OCI-LY7 (cell line): ENCODE measurements around the gene WDR48. TPM values are rescaled to one million over a fixed set of nuclear protein-coding genes. Genes with fewer than 3 reads are reported as not detected.
A peak's percentile ranks its signal among the peaks of the same experiment; 100 is the strongest.

Experiments used
- BruUV-seq: library from RNA; stranded (reverse); fragments of 400-500 nt; replicated peaks from 2 replicates; lab custom pipeline; 2021; lab: Mats Ljungman, UMichigan
- CTCF ChIA-PET: fragments of 300-600 bp; sonication (Branson Sonifier 250); formaldehyde crosslinking; loops from one replicate; lab custom pipeline; 2022; ENCODE audit warnings: antibody characterized with exemption; ENCODE audit not compliant: unreplicated experiment; lab: Charles Lee
- POLR2A ChIA-PET: fragments of 300-600 bp; sonication (Branson Sonifier 250); formaldehyde crosslinking; loops from one replicate; lab custom pipeline; 2022; ENCODE audit warnings: antibody characterized with exemption; lab: Charles Lee
- DNase-seq: peaks from one replicate; pipeline ENCODE4 v3.0.0-alpha.2; 2015; ENCODE audit warnings: low spot score
- H2AFZ ChIP-seq: fragments of 200-600 bp; sonication (generic), shearing (Covaris generic); 2 replicates; pipeline ENCODE4 v1.6.1; 2014; ENCODE audit warnings: mild to moderate bottlenecking, antibody characterized with exemption, low read length, moderate library complexity
- H3K27ac ChIP-seq: fragments of 200-600 bp; sonication (generic); 2 replicates; pipeline ENCODE4 v1.5.1; 2014; ENCODE audit warnings: mixed run types, low read depth, mild to moderate bottlenecking, moderate library complexity, low read length, inconsistent platforms; ENCODE audit not compliant: poor library complexity, severe bottlenecking
- H3K36me3 ChIP-seq: fragments of 200-600 bp; sonication (generic); 2 replicates; pipeline ENCODE4 v1.6.1; 2014; ENCODE audit warnings: mild to moderate bottlenecking, antibody characterized with exemption, low read length, moderate library complexity, mixed read lengths; ENCODE audit not compliant: insufficient read depth
- H3K4me1 ChIP-seq: fragments of 200-600 bp; sonication (generic); 2 replicates; pipeline ENCODE4 v1.5.1; 2014; ENCODE audit warnings: mild to moderate bottlenecking, low read length; ENCODE audit not compliant: insufficient read depth, poor library complexity, severe bottlenecking
- H3K4me2 ChIP-seq: fragments of 200-600 bp; sonication (generic); 2 replicates; pipeline ENCODE4 v1.6.1; 2014; ENCODE audit warnings: mild to moderate bottlenecking, low read length
- H3K4me3 ChIP-seq: fragments of 200-600 bp; sonication (generic); 2 replicates; pipeline ENCODE4 v1.5.1; 2014; ENCODE audit warnings: mild to moderate bottlenecking, low read depth, low read length; ENCODE audit not compliant: poor library complexity, severe bottlenecking
- H3K79me2 ChIP-seq: fragments of 200-600 bp; sonication (generic); 2 replicates; pipeline ENCODE4 v1.6.1; 2016; ENCODE audit warnings: low read depth, mild to moderate bottlenecking, low read length, moderate library complexity, mixed read lengths; ENCODE audit not compliant: insufficient read depth
- H3K9me2 ChIP-seq: fragments of 200-600 bp; sonication (generic); 2 replicates; pipeline ENCODE4 v1.6.1; 2016; ENCODE audit warnings: mild to moderate bottlenecking, low read length, mixed read lengths; ENCODE audit not compliant: insufficient read depth
- H3K9me3 ChIP-seq: fragments of 200-600 bp; sonication (generic); 2 replicates; pipeline ENCODE4 v1.6.1; 2014; ENCODE audit warnings: mild to moderate bottlenecking, mixed run types, low read length, mixed read lengths
- H4K20me1 ChIP-seq: fragments of 200-600 bp; sonication (generic); 2 replicates; pipeline ENCODE4 v1.6.1; 2014; ENCODE audit warnings: mild to moderate bottlenecking, antibody characterized with exemption, low read length, moderate library complexity, mixed read lengths; ENCODE audit not compliant: insufficient read depth
- CTCF ChIP-seq: fragments of 200-600 bp; sonication (generic); conservative IDR thresholded peaks from 2 replicates; pipeline ENCODE4 v1.5.1; 2014; ENCODE audit warnings: mild to moderate bottlenecking, antibody characterized with exemption, low read length, moderate library complexity, mixed read lengths
- EZH2phosphoT487 ChIP-seq: fragments of 200-600 bp; sonication (generic); IDR thresholded peaks from 2 replicates; pipeline ENCODE4 v1.6.1; 2018; ENCODE audit warnings: low read depth, borderline replicate concordance, mild to moderate bottlenecking, mixed run types, antibody characterized with exemption, low read length, moderate library complexity, mixed read lengths
- intact Hi-C: fragments of 100-400 bp; cut with micrococcal nuclease; formaldehyde crosslinking; loops from one replicate; pipeline ENCODE4 v1.10.0; 2022; ENCODE audit not compliant: unreplicated experiment
- total RNA-seq, 2 experiments: library from RNA; depleted of rRNA in 1 of 2; stranded (reverse); fragments of >200 nt in 1 of 2; shearing (Covaris generic) in 1 of 2; gene quantifications; 2 replicates each; pipeline ENCODE4 v1.2.3, GENCODE V29; 2014 to 2022

The WDR48 gene
- total RNA-seq, 2 experiments from 2014 or later, result 12.3 to 38.4 TPM

- BruUV-seq, result no TSS peak
- Histone ChIP-seq H3K4me3 (peak within 1 kb of the TSS; percentile 85), H3K27ac (peak within 1 kb of the TSS; percentile 97), H3K4me1 (peaks cover 61% of the 10 kb centered on the region), H3K36me3 (peaks cover 25% of the 10 kb centered on the region), H3K79me2 (peaks cover 13% of the 10 kb centered on the region; the same call in 1 of the 2 replicates), H2AFZ (peak within 1 kb of the TSS; percentile 82), H3K9me2 (no peaks in the 10 kb centered on the region), H3K4me2 (peak within 1 kb of the TSS; percentile 96), H3K9me3 (no peaks in the 10 kb centered on the region), H4K20me1 (no peaks in the 10 kb centered on the region)
- peak; percentile 76 for DNase-seq
- intact Hi-C loops, result loop anchor here (1.0 to 2.0 kb wide), 4 partner anchors 15 to 181 kb away; no protein-coding TSS in a partner anchor
- POLR2A ChIA-PET, result interaction anchor here (0.6 to 2.8 kb wide), 9 partner anchors 11 to 180 kb away, joined by 3 to 11 read pairs (median 4); no protein-coding TSS in a partner anchor
- TF ChIP-seq CTCF, result 0 out of 2 replicates have a peak, but pooled peaks have one; percentile 13
- TF ChIP-seq EZH2phosphoT487, result no peak
- CTCF ChIA-PET, result interaction anchor here (1.1 to 1.4 kb wide), 2 partner anchors 71 to 181 kb away, joined by 4 to 5 read pairs; no protein-coding TSS in a partner anchor
Measured at GRCh38 chr3:39107388-39108199, 55.8 kb downstream of the WDR48 start, which contains the start of the genes GORASP1 and TTC21A. Gene GORASP1, minus strand, starts transcription at chr3:39107627. Its CDS starts 86 bp downstream, at chr3:39107541. Gene TTC21A, plus strand, starts transcription at chr3:39107680. Its CDS starts 158 bp downstream, at chr3:39107838.

- no peaks in the 10 kb centered on the region for H4K20me1 ChIP-seq
- H3K79me2 ChIP-seq, result peaks cover 13% of the 10 kb centered on the region; the same call in 1 of the 2 replicates
- BruUV-seq, result no TSS peak
- H3K9me2 ChIP-seq, result no peaks in the 10 kb centered on the region
- H2AFZ ChIP-seq, result peak overlapping the region; percentile 82
- peak overlapping the region; percentile 85 for H3K4me3 ChIP-seq
- no peak for TF ChIP-seq CTCF
- no peak for TF ChIP-seq EZH2phosphoT487
- DNase-seq, result peak; percentile 93
- peaks cover 24% of the 10 kb centered on the region for H3K36me3 ChIP-seq
- H3K4me1 ChIP-seq, result peaks cover 56% of the 10 kb centered on the region
- peak overlapping the region; percentile 97 for H3K27ac ChIP-seq
- no peaks in the 10 kb centered on the region for H3K9me3 ChIP-seq
- intact Hi-C loops, result loop anchor here (1.0 to 2.0 kb wide), 4 partner anchors 14 to 180 kb away; no protein-coding TSS in a partner anchor
- ChIA-PET POLR2A (interaction anchor here (0.6 to 2.8 kb wide), 12 partner anchors 19 to 180 kb away, joined by 3 to 11 read pairs (median 3); no protein-coding TSS in a partner anchor), CTCF (interaction anchor here (1.1 to 1.4 kb wide), 2 partner anchors 70 to 180 kb away, joined by 4 to 5 read pairs; no protein-coding TSS in a partner anchor)
- peak overlapping the region; percentile 96 for H3K4me2 ChIP-seq
Measured at GRCh38 chr3:39108200-39108710, 56.4 kb downstream of the WDR48 start.
